ENCODE results near the gene C6. TPM values are rescaled to one million over a fixed set of nuclear protein-coding genes. Genes with fewer than 3 reads are reported as not detected.

The C6 gene
- total and polyA plus RNA-seq, 10 of the 15 experiments (the other 5 are each of a cell fraction or from before 2014, with no cell fraction given) = 0.31 TPM; not detected in 9

DNA sequence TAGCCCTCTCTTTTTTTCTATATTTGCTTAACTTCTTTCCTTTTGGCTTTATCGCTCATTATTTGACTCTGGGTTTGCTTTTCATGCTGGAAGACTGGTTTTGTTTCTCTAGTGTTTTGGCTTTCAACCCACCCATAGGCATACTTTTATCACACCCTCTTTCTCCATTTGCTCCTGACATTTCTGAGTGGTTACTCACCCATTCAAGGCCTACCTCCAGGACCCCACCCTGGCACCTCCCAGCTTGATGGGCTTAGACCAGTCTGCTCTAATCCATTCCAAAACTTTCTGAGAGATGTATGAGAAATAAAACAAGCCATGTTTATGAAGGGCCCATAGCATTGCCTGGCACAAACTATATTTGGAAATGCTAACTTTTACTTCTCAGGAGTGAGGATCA is 18.1 kb downstream of the C6 start:
- no peaks in the 10 kb centered on the region for H3K36me3 ChIP-seq (ENCODE audit: control insufficient read depth in 2 of 2, insufficient read depth in 2 of 2, low read length in 1 of 2)
- no peaks in the 10 kb centered on the region for H3K4me1 ChIP-seq (ENCODE audit: control insufficient read depth, insufficient read depth, low read length)
- ChIA-PET RAD21 (ENCODE audit: unreplicated experiment) (no interaction called here), CTCF (no interaction called here), SMC1A (ENCODE audit: uncharacterized antibody, unreplicated experiment) (no interaction called here), POLR2A (no interaction called here)
- no peak overlapping the region for H3K9ac ChIP-seq (ENCODE audit: control insufficient read depth, insufficient read depth, low read length)
- no peaks in the 10 kb centered on the region for H3K79me2 ChIP-seq (ENCODE audit: control insufficient read depth, insufficient read depth, low read length)
- ATAC-seq = no peak
- H3K27me3 ChIP-seq (replicated peaks in 1 of 2; ENCODE audit: control insufficient read depth in 2 of 2, insufficient read depth in 2 of 2, low read length in 1 of 2) = no peaks in the 10 kb centered on the region
- H2AFZ ChIP-seq (ENCODE audit: control insufficient read depth, low read depth, low read length) = no peak overlapping the region
- no peak overlapping the region for H3K4me3 ChIP-seq
- in situ Hi-C loops (cut with MboI) (no loop called here), intact Hi-C loops (cut with micrococcal nuclease; ENCODE audit: unreplicated experiment) (no loop called here)
- DNase-seq (ENCODE audit: low read depth, low spot score) = no peak
- 33% methylated on average over 1 of the region's 1 CpG for WGBS (ENCODE audit: insufficient coverage, insufficient replicate concordance, low lambda C conversion rate, missing lambda C conversion rate)
- no peak for TF ChIP-seq SMC3 (IDR thresholded peaks at IDR 0.05; ENCODE audit: borderline replicate concordance, low read length)
- TF ChIP-seq MTA2 (IDR thresholded peaks at IDR 0.05; ENCODE audit: low read depth) = no peak
- TF ChIP-seq, protein P1, sequence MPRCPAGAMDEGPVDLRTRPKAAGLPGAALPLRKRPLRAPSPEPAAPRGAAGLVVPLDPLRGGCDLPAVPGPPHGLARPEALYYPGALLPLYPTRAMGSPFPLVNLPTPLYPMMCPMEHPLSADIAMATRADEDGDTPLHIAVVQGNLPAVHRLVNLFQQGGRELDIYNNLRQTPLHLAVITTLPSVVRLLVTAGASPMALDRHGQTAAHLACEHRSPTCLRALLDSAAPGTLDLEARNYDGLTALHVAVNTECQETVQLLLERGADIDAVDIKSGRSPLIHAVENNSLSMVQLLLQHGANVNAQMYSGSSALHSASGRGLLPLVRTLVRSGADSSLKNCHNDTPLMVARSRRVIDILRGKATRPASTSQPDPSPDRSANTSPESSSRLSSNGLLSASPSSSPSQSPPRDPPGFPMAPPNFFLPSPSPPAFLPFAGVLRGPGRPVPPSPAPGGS (IDR thresholded peaks at IDR 0.05; ENCODE audit: borderline replicate concordance, insufficient read depth, low read depth, low read length, poor library complexity, severe bottlenecking) = no peak
- no peak for TF ChIP-seq SMARCA5 (IDR thresholded peaks at IDR 0.05)
- no peak for TF ChIP-seq CHD1 (IDR thresholded peaks at IDR 0.05; ENCODE audit: low read depth, low read length)
- TF ChIP-seq WRNIP1 (IDR thresholded peaks at IDR 0.05; ENCODE audit: borderline replicate concordance, low read depth, low read length) = no peak
- no peak for TF ChIP-seq CBX3 (IDR thresholded peaks at IDR 0.05; ENCODE audit: borderline replicate concordance, low read depth)
- no peak for TF ChIP-seq HDGF (IDR thresholded peaks at IDR 0.05)
- no peak for TF ChIP-seq IRF4 (IDR thresholded peaks at IDR 0.05; ENCODE audit: low read depth, low read length)
- no peak for TF ChIP-seq NFYB (IDR thresholded peaks at IDR 0.05; ENCODE audit: insufficient read depth, low read depth, low read length)
- no peak for TF ChIP-seq IKZF1 (conservative IDR thresholded peaks at IDR 0.05)
- TF ChIP-seq, protein P2, sequence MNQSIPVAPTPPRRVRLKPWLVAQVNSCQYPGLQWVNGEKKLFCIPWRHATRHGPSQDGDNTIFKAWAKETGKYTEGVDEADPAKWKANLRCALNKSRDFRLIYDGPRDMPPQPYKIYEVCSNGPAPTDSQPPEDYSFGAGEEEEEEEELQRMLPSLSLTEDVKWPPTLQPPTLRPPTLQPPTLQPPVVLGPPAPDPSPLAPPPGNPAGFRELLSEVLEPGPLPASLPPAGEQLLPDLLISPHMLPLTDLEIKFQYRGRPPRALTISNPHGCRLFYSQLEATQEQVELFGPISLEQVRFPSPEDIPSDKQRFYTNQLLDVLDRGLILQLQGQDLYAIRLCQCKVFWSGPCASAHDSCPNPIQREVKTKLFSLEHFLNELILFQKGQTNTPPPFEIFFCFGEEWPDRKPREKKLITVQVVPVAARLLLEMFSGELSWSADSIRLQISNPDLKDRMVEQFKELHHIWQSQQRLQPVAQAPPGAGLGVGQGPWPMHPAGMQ (IDR thresholded peaks at IDR 0.05; ENCODE audit: borderline replicate concordance) = no peak
- TF ChIP-seq ESRRA (IDR thresholded peaks at IDR 0.05; ENCODE audit: low read length) = no peak
- TF ChIP-seq ZSCAN29 (IDR thresholded peaks at IDR 0.05) = no peak
- no peak for TF ChIP-seq PAX8 (IDR thresholded peaks at IDR 0.05)
- no peak for TF ChIP-seq EZH2 (IDR thresholded peaks at IDR 0.05; ENCODE audit: borderline replicate concordance, control insufficient read depth, low read depth, low read length)
- no peak for TF ChIP-seq TCF12 (IDR thresholded peaks at IDR 0.05; ENCODE audit: low read depth, low read length)
- TF ChIP-seq ZNF384 (IDR thresholded peaks at IDR 0.05; ENCODE audit: borderline replicate concordance, low read depth, low read length) = no peak
- FAIRE-seq = no peak
- H4K20me1 ChIP-seq (ENCODE audit: control insufficient read depth, insufficient read depth) = no peaks in the 10 kb centered on the region
- no peaks in the 10 kb centered on the region for H3K9me3 ChIP-seq (replicated peaks; ENCODE audit: control insufficient read depth, insufficient read depth, low read length)
- H3K27ac ChIP-seq (ENCODE audit: control insufficient read depth, insufficient read depth) = no peak overlapping the region
- BruUV-seq (replicated peaks) = no TSS peak
- no peak overlapping the region for H3K4me2 ChIP-seq (ENCODE audit: control insufficient read depth, insufficient read depth)
